CD4-positive, alpha-beta T cell (primary cell): ENCODE data around the gene CPAMD8. TPM values are rescaled to one million over a fixed set of nuclear protein-coding genes. Genes with fewer than 3 reads are reported as not detected.

ENCODE experiments used
- ATAC-seq: fragments of 200-7000 bp; cut with Tn5 transposase; one replicate; pipeline ENCODE4 v1.10.0; 2022; ENCODE audit warnings: mild to moderate bottlenecking; ENCODE audit not compliant: poor library complexity
- CTCF ChIA-PET: fragments of 350-600 bp; sonication (Branson Sonifier 250); formaldehyde crosslinking; loops from one replicate; lab custom pipeline; 2021; ENCODE audit warnings: antibody characterized with exemption, inconsistent platforms; lab: Charles Lee
- POLR2A ChIA-PET: fragments of 350-600 bp; sonication (Branson Sonifier 250); formaldehyde crosslinking; loops from one replicate; lab custom pipeline; 2021; ENCODE audit warnings: antibody characterized with exemption, inconsistent platforms; lab: Charles Lee
- DNase-seq, 14 experiments: peaks; one replicate each; pipeline ENCODE4 v3.0.0-alpha.2; 2013 to 2020; ENCODE audit warnings: mixed read lengths in 2 of 14
- H3K27ac ChIP-seq, 2 donors: one replicate each; pipeline versions ENCODE4 v1.5.1 to v1.7.0; 2013; ENCODE audit warnings: low read length in 2 of 2, low read depth in 1 of 2, mild to moderate bottlenecking in 1 of 2
- H3K27me3 ChIP-seq, 2 experiments: 1 replicate in 1 of 2; 2 replicates in 1 of 2; pipeline versions ENCODE4 v1.6.1 to v1.7.0; 2013; ENCODE audit warnings: low read length in 2 of 2, control low read depth in 1 of 2, mild to moderate bottlenecking in 1 of 2, moderate library complexity in 1 of 2; ENCODE audit not compliant: insufficient read depth in 2 of 2, control insufficient read depth in 1 of 2
- H3K36me3 ChIP-seq: one replicate; pipeline ENCODE4 v1.6.1; 2013; ENCODE audit warnings: low read length, control low read depth; ENCODE audit not compliant: insufficient read depth
- H3K4me1 ChIP-seq: one replicate; pipeline ENCODE4 v1.6.1; 2013; ENCODE audit warnings: low read length, control low read depth; ENCODE audit not compliant: insufficient read depth
- H3K4me3 ChIP-seq: one replicate; pipeline ENCODE4 v1.5.1; 2013; ENCODE audit warnings: mild to moderate bottlenecking, low read length, moderate library complexity
- H3K9me3 ChIP-seq, 2 experiments: 1 replicate in 1 of 2; 2 replicates in 1 of 2; pipeline versions ENCODE4 v1.6.1 to v1.7.0; 2013; ENCODE audit warnings: low read length in 2 of 2, mild to moderate bottlenecking in 2 of 2, control low read depth in 1 of 2, moderate library complexity in 1 of 2; ENCODE audit not compliant: control insufficient read depth in 1 of 2, insufficient read depth in 1 of 2
- H3K27ac Mint-ChIP-seq: one replicate; pipeline ENCODE4 v1.8.0; 2020; ENCODE audit warnings: mixed read lengths
- H3K27me3 Mint-ChIP-seq: one replicate; pipeline ENCODE4 v1.8.0; 2021; ENCODE audit warnings: mixed read lengths
- H3K36me3 Mint-ChIP-seq: one replicate; pipeline ENCODE4 v1.8.0; 2021; ENCODE audit warnings: low read depth, mixed read lengths
- H3K4me1 Mint-ChIP-seq: one replicate; pipeline ENCODE4 v1.8.0; 2021; ENCODE audit warnings: low read depth, mixed read lengths
- H3K4me3 Mint-ChIP-seq: one replicate; pipeline ENCODE4 v1.8.0; 2020; ENCODE audit warnings: mild to moderate bottlenecking, mixed read lengths
- H3K9me3 Mint-ChIP-seq: one replicate; pipeline ENCODE4 v1.8.0; 2020; ENCODE audit warnings: mixed read lengths
- intact Hi-C, 2 experiments: fragments of 100-400 bp; cut with DNase I in 1 of 2; cut with micrococcal nuclease in 1 of 2; formaldehyde crosslinking; loops; one replicate each; pipeline versions ENCODE4 v1.15.1 to v1.9.0; 2023 to 2025; cut with DNase I, micrococcal nuclease
- total RNA-seq, 174 experiments: library from RNA in 2 of 174; stranded (reverse) in 2 of 174; gene quantifications; one replicate each; pipeline ENCODE4 v1.2.3 and lab custom pipeline; 2021 to 2026
- TF ChIP-seq, protein P1 (sequence below): fragments of 200-600 bp; IDR thresholded peaks from one replicate; pipeline ENCODE4 v1.8.0; 2022; ENCODE audit warnings: antibody characterized with exemption, mild to moderate bottlenecking

Gene CPAMD8
- total RNA-seq, 2 experiments from 2014 or later, result 0.05 to 0.34 TPM

DNA sequence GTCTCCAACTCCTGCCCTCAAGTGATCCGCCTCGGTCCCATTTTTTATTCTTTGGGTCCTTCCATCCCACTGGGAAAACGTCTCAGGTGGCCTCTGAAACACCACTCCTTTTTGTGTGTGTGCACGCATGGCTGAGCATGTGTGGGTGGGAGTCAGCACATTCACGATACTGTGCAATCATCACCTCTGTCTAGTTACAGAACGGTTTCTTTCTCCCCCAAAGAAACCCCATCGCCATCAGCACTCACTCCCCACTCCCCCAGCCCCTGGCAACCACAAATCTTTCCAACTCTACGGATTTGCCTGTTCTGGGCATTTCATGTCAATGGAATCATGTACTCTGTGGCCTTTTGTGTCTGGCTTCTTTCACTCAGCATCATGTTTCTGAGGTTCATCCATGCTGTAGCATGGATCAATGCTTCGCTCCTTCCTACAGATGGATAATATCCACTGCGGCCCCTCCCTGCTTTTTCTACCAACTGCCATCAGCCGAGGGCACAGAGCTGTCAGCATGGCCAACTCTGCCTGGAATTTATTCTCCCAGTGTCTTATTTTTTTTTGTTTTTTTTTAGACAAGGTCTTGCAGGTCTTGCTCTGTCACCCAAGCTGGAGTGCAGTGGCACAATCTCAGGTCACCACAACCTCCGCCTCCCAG lies 128.1 kb downstream of the CPAMD8 start:
- peak overlapping the region; percentile 67 for H3K4me3 Mint-ChIP-seq
- POLR2A ChIA-PET, result no interaction called here

GRCh38 chr19:16897856-16898161 lies 128.8 kb downstream of the CPAMD8 start:
- no peak overlapping the region for H3K27ac Mint-ChIP-seq
- Histone ChIP-seq H3K36me3 (no peaks in the 10 kb centered on the region), H3K4me1 (peaks cover 46% of the 10 kb centered on the region), H3K27me3 (peaks cover 3 to 17% of the 10 kb centered on the region in 2 experiments), H3K4me3 (peak overlapping the region; percentile 51), H3K9me3 (peaks cover 0 to 4% of the 10 kb centered on the region in 2 experiments), H3K27ac (no peak overlapping the region)
- no peaks in the 10 kb centered on the region for H3K36me3 Mint-ChIP-seq
- no peaks in the 10 kb centered on the region for H3K9me3 Mint-ChIP-seq
- H3K4me3 Mint-ChIP-seq, result peak overlapping the region; percentile 67
- TF ChIP-seq, protein P1, sequence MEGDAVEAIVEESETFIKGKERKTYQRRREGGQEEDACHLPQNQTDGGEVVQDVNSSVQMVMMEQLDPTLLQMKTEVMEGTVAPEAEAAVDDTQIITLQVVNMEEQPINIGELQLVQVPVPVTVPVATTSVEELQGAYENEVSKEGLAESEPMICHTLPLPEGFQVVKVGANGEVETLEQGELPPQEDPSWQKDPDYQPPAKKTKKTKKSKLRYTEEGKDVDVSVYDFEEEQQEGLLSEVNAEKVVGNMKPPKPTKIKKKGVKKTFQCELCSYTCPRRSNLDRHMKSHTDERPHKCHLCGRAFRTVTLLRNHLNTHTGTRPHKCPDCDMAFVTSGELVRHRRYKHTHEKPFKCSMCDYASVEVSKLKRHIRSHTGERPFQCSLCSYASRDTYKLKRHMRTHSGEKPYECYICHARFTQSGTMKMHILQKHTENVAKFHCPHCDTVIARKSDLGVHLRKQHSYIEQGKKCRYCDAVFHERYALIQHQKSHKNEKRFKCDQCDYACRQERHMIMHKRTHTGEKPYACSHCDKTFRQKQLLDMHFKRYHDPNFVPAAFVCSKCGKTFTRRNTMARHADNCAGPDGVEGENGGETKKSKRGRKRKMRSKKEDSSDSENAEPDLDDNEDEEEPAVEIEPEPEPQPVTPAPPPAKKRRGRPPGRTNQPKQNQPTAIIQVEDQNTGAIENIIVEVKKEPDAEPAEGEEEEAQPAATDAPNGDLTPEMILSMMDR, result no peak
- intact Hi-C loops, result no loop called here
- ChIA-PET CTCF (no interaction called here), POLR2A (no interaction called here)
- H3K27me3 Mint-ChIP-seq, result peaks cover 45% of the 10 kb centered on the region
- DNase-seq, result peak in 3 of 14 experiments; percentile 11 to 63 (median 31)
- peaks cover 7% of the 10 kb centered on the region for H3K4me1 Mint-ChIP-seq
- ATAC-seq, result peak; percentile 23

More for the DNA sequence above, 128.1 kb downstream of the CPAMD8 start:
- TF ChIP-seq, protein P1, result no peak
- Histone ChIP-seq H3K9me3 (peaks cover 0 to 3% of the 10 kb centered on the region in 2 experiments), H3K27me3 (peaks cover 0 to 11% of the 10 kb centered on the region in 2 experiments), H3K27ac (no peak overlapping the region), H3K36me3 (no peaks in the 10 kb centered on the region), H3K4me1 (peaks cover 40% of the 10 kb centered on the region), H3K4me3 (no peak overlapping the region)
- peaks cover 7% of the 10 kb centered on the region for H3K4me1 Mint-ChIP-seq
- H3K27me3 Mint-ChIP-seq, result peaks cover 38% of the 10 kb centered on the region
- H3K27ac Mint-ChIP-seq, result no peak overlapping the region
- intact Hi-C loops, result no loop called here
- peak in 1 of 14 experiments; percentile 7 for DNase-seq
- H3K9me3 Mint-ChIP-seq, result no peaks in the 10 kb centered on the region
- CTCF ChIA-PET, result no interaction called here
- ATAC-seq, result no peak
- H3K36me3 Mint-ChIP-seq, result no peaks in the 10 kb centered on the region

GRCh38 chr19:16897029-16897855 lies 129.4 kb downstream of the CPAMD8 start:
- Mint-ChIP-seq H3K4me3 (peak overlapping the region; percentile 25), H3K27ac (no peak overlapping the region), H3K4me1 (peaks cover 7% of the 10 kb centered on the region), H3K27me3 (peaks cover 51% of the 10 kb centered on the region), H3K36me3 (no peaks in the 10 kb centered on the region), H3K9me3 (no peaks in the 10 kb centered on the region)
- ATAC-seq (peak; percentile 56), DNase-seq (peak; percentile 28 to 85 (median 56))
- TF ChIP-seq, protein P1, result no peak
- Histone ChIP-seq H3K9me3 (peaks cover 0 to 4% of the 10 kb centered on the region in 2 experiments), H3K27me3 (peaks cover 3 to 23% of the 10 kb centered on the region in 2 experiments), H3K4me1 (peaks cover 46% of the 10 kb centered on the region), H3K36me3 (no peaks in the 10 kb centered on the region), H3K27ac (no peak overlapping the region), H3K4me3 (peak overlapping the region; percentile 51)
- intact Hi-C loops, result no loop called here
- CTCF ChIA-PET, result no interaction called here
- POLR2A ChIA-PET, result no interaction called here
